GM21390 (cell line): ENCODE results near the gene EID3.
A peak's percentile ranks its signal among the peaks of the same experiment; 100 is the strongest.
"Not testable (repeated sequence)": the region's sequence is repeated elsewhere in the genome, so short reads cannot be mapped to it uniquely, and the experiment has no call there.

Source experiments
- ATAC-seq: cut with Tn5 transposase; IDR thresholded peaks from one replicate; pipeline ENCODE4 v1.9.1; 2021; ENCODE audit not compliant: unreplicated experiment

Gene EID3

DNA sequence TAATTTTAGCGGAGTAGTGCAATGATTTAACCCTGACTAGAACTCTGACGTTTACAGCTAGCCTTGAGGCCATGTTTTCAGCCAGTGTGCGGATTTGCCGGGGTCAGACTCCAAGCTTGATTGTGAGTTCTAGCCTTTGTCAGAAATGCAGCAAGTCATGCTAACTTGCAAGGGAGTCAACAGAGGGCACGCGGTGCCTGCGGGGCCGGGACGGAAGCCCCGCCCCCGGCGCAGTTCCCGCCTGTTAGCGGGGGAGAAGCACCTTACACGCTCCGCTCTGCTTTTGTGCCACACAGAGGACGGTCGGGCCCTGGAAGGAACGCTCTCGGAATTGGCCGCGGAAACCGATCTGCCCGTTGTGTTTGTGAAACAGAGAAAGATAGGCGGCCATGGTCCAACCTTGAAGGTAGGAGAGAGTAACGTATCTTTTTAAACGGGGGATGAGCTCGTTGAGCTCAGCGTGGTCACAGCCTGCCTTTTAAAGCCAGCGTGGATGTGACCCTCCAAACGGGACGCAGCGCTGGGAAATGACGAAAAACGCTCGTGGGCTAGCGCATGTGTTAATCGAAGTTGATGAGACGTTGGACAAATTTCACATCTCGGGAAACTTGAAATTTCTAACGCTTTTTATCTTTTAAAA lies 14.8 kb upstream of the EID3 start:
- ATAC-seq: peak; percentile 46

DNA sequence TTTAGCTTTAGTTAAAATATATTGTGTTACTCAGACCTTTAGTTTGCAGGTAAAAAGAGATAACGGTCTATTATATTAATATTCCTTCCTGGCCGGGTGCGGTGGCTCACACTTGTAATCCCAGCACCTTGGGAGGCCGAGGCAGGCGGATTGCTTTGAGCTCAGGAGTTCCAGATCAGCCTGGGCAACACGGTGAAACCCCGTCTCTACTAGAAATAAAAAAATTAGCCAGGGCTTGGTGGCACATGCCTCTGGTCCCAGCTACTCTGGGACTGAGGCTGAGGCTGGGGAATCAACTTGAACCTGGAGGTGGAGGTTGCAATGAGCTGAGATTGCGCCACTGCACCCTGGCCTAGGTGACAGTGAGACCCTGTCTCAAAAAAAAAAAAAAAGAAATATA lies 13.2 kb upstream of the EID3 start:
- ATAC-seq: no peak

DNA sequence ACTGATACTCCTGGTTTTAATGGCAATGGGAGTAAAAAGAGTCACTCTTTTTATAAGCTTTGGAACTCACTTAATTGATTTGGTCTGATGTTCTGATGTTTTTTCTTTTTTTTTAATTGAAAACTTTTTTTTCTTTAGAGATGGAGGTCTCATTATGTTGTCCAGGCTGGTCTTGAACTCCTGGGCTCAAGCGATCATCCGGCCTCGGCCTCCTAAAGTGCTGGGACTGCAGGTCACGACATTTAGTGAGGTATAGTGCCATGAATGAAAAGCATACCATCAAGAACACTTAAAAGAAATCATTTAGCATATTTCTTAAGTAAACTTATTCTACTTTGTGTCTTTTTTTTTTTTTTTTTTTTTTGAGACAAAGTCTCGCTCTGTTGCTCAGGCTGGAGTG lies 12.7 kb upstream of the EID3 start:
- no peak for ATAC-seq

DNA sequence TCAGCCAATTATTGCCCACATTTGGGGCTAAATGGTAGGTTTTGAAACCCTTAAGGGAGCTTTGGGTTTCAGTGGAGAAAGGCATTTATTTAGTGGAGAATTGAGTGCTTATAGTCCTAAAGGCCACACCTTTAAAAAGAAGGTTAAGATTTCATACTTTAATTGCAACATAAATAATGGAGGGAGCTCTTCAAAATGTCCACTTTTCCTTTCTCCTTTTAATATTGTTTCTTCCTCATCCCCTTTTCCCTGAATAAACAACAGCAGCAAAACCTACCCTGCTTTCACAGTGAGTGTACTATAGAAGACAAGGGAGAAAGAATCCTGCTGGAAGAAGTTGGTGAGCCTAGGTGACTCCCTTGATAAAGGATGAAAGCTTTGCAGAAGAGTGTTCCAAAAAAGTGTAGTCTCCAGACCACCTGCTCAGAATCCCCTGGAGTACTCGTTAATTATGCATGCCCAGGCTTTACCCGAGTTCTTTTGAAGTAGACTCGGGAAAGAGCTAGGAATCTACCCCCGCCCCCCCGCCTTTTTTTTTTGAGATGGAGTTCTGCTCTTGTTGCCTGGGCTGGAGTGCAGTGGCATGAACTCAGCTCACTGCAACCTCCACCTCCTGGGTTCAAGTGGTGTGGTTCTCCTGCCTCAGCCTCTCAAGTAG lies 11.5 kb upstream of the EID3 start:
- no peak for ATAC-seq

DNA sequence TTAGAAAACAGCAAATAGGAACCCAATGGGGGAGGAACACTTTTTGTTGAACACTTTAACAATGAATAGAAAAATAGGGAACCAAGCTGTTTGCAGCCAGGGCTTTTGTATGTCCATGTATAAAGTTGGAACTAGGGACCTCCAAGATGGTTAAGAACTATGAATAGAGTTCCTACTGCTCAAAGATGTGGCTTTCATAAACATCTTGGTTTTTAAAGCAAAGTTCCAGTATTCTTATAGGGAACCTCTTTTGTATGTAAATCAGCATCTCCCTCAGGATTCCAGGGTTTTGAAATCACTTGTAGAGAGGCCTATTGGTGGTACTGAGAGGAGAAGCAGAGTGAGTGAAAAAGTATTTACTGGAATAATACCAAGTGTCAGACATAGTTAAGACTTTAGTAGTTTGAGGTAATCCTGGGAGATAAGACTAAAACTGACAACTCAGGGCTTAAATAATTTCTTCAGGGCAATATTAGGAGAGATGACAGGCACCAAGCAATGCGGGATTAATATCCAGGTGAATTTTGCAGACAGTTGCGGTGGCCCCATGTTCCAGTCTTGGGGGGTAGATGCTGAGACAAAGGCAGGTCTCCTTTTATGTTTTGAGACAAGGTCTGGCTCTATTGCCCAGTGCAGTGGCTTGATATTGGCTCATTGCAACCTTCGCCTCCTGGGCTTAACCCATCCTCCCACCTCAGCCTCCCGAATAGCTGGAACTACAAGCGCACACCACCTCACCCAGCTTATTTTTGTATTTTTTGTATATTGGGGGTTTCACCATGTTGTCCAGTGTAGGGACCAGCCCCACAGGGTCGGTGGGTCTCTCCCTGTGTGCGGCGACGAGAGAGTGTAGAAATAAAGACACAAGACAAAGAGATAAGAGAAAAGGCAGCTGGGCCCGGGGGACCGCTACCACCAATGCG lies 10.4 kb upstream of the EID3 start:
- ATAC-seq: no peak

DNA sequence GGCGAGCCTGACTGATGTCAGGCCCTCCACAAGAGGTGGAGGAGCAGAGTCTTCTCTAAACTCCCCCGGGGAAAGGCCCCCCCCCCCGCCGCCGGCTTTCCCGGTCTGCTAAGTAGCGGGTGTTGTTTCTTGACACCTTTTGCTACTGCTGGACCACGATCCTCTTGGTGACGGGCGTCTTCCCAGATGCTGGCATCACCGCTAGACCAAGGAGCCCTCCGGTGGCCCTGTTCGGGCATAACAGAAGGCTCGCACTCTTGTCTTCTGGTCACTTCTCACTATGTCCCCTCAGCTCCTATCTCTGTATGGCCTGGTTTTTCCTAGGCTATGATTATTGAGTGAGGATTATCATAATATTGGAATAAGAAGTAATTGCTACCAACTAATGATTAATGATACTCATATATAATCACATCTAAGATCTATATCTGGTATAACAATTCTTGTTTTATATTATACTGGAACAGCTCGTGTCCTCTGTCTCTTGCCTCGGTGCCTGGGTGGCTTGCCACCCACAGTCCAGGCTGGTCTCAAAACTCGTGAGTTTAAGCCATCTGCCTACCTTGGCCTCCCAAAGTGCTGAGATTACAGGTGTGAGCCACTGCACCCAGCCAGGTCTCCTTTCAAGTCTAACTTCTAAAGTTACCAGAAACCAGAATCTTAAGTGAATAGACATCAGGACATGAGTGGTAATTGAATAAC lies 9.2 kb upstream of the EID3 start:
- not testable (repeated sequence) for ATAC-seq

DNA sequence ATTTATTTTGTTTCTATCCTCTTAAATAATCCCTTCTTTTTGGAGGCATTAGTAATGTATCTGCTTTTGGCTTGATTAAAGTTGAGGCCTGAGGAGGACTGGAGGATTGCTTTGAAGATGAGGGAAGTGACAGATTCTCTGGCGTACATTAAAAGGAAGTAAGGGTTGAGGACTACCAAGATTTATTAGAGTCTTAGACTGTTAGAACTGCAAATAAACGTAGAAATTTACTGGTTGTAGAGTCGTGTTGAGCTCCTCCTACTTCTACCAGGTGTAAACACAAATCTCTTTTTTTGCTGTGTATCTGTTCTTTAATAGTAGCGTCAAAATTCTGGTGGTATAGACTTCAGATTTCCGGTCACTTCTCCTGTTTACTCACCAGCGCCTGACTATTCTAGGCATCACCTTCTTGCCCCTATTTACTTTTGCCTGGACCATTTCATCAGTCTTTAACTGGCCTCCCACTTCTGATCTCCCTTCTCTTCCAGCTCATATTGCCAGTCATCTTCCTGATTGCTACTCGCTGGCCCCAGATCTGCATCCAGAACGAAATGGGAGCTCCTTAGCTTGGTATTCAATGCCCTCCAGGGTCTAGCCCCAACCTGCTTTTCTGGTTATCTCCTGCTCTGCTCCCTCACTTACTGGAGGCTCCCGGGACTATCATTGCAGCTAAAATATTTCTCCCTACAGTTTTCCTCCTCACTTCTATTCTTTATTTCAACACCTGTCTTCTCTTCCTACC lies 8.4 kb upstream of the EID3 start:
- no peak for ATAC-seq

DNA sequence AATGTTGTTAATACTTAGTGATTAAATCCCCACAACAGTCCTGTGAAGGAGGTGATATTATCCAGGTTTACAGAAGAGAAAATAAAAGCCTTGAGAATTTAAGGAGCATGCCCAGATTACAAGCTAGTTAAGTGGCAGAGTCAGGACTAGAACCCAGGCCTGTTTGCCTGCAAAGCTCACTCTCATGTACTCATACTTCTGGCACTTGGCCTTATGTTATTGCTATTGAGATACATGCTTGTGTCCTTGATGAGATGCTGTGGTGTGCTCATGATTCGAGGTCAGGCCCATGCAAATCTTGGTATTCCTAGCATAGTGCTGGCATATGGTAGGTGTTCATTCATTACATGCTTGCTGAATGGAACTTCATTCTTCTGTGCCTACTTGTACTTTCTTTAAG lies 7.6 kb upstream of the EID3 start:
- ATAC-seq: no peak

DNA sequence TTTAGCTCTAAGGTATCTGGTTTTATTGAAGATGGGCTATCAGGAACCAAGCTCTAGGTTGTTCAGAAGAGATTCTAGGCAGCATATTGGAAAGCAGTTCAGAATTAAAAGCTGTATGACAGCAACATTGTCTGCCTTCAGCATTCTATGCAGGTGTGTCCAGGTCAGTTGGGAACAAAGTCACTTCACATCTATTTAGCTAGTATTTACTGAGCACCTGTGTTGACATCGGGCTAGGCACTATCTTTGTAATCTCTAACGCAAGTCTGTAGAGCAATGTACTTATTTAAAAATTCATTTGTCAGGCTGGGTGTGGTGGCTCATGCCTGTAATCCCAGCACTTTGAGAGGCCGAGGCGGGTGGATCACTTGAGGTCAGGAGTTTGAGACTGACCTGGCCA lies 6.8 kb upstream of the EID3 start:
- no peak for ATAC-seq

DNA sequence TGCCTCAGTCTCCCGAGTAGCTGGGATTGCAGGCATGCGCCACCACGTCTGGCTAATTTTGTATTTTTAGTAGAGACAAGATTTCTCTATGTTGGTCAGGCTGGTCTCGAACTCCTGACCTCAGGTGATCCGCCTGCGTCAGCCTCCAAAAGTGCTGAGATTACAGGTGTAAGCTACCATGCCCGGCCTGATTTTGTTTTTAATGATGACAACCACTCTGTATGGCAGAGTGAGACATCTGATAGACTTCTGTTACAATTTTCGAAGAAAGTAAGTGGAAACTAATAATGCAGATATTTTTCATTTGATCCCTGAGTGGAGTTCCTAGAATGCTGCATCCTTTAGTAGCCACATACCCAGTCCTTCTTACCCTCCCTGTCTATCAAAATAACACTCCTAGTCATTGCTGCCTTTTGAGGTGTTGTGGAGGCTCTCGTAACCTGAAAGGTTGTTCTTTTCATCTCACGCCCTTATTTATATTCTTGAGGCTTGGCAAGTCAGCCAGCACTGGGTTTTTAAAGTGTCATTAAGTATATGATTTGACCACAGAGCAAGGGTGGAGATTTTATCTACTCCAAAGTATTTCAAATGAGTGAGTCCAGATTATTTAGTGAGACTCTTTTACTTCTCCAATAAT lies 5.9 kb upstream of the EID3 start:
- no peak for ATAC-seq

DNA sequence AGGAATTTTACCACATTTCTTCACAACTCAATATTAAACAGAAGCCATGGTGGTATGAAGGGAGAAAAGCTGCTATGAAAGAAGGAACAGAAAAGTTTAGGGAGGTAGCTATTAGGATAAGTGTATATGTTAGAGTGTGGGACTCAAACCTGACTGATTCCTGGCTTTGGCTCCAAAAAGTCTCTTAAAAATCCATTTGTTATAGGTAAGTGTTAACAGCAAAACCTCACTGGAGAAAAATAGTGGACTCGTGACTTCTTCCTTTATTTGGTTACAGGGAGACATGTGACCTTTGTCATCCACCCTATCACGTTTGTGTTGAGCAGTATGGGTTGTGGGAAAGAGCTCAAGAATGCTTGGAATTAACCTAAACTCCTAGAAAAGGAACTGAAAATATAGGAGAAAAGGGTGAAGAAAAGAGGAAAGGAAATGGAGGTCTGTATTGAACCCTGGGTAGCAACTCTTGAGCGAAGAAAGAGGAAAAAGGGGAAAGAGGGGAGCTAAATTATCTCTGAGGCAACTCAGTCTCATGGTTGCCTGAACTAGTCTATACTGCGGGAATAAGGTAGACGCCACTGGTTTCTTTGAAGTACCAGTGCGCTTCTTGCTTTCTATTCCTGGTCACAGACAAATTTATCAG lies 3.6 kb upstream of the EID3 start:
- ATAC-seq: no peak

DNA sequence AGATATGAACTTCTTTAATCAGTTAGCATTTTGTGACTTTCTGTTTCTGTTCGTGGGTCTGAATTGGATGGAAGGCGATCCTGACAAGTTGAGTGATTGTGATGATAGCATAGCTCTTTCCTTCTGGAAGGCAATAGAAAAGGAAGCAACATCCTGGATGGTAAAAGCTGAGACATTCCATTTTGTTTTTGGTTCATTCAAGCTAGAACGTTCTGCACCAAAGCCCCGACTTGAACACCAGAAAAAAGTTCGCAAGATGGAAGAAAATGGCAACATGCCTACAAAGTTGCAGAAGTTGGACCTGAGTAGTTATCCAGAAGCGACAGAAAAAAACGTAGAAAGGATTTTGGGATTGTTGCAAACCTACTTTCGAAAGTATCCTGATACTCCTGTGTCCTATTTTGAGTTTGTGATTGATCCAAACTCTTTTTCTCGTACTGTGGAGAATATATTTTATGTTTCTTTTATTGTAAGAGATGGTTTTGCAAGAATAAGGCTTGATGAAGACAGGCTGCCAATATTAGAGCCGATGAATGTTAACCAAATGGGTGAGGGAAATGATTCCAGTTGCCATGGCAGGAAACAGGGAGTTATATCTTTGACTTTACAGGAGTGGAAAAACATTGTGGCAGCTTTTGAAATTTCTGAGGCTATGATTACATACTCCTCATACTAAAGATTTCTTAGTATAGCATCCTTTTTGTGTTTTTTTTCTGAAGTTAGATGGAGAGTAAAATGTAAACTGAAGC lies 896 bp downstream of the EID3 start:
- ATAC-seq: no peak

DNA sequence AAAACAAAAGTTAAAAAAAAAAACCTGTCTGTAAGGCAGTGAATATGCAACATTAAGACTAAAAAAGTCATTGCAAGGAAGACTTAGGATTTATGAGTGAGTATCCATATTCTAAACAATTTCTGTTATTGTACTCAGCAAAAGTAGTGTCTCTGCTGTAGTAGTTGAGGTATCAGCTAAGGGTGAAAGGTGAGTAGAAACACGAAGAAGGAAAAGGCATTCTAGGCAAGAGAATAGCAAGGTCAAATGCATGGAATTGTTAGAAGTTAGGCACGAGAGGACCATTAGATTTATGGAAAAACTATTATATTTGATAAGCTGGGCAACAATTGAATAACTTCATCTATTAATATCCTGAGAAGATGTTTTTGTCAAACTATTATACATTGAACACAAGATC lies 1.8 kb downstream of the EID3 start:
- ATAC-seq: no peak

DNA sequence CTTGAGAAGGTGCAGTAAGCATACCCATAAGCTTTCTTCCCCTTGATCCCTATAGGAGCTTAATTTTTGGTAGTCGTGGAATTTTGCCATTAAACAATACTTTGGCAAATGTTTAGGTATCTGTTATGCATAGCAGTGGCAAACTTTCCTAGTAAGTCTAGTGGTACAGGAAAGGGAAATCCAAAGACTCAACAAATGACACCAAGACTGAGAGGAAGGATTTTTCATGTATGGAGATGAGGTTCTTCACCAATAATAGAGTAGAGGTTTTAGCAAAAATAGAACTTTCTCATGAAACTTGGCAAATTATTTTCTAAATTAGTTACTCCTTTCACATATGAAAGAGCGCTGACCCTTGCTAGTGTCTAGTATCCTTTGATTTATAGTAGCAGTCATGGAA lies 2.8 kb downstream of the EID3 start:
- no peak for ATAC-seq

DNA sequence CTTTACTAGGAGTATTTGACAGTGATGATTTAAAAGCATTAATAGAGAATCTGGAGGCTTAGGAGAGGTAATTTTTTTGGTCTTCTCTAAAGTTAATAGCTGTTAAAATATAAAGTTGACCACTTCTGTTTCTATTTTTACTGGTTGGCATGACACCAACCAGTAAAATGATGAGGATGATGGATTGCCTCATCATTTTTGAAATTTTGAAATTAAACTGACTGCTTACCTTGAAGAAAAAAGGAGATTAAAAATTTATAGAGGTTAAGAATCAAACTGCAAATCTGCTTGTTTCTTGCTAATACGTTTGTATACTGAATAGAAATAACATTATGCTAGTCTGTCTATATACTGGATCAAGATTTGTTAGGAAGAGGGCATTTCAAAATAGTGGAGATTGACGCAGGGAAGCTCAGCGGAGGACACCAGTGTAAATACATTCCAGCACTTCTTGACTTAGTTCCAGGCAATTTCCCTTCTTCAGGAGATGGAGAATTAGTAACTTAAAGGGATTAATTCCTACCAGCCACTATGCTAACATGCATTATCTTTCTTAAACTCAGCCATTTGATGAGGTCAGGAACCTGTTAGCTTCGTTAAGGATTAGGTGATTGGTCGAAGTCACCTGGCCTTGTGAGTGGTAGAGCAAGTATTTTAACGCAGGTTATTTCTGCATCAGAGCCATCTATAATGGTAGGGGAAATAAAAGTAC lies 3.6 kb downstream of the EID3 start:
- ATAC-seq: no peak

DNA sequence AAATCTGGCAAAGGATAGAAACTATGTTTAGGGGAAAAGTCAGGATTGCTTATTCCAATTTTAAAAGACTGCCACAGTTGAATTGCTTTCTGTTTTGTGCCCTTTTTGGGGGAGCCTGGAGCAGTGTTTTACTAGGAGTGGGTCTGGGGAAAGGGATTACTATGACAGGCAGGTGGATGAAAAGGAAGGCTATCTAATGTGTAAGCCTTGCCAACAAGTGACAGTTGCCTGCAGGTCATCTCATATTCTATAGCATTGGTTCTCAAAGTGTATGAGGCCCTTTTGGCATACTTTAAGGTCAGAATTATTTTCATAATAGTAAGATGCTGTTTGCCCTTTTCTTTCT lies 4.1 kb downstream of the EID3 start:
- no peak for ATAC-seq

DNA sequence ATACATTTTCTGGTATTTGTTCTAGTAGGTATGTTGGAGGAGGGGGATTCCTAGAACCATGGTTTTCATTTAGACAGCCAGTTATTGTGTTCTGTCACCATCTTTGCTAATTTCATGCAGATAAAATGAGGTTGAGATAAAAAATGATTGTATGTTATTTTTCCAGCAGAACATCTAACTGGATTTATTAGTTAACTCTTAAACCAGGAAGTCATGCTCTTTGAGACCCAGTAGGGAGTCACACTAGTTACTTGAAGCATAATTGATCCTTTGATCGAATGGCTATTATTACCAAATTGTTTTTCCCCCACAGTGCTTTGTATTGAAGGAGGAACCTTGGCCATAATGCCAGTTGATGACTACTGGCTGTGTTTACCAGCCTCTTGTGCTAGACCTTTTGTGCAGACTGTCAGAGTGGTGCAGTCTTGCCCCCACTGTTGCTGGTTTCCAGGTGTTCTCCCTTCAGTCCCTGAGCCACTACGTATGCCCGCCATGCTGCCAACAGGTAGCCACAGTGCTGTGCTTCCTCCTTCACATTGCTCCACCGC lies 6.0 kb downstream of the EID3 start:
- no peak for ATAC-seq
